Panc1 (cell line): ENCODE results near the gene TBX2. TPM values are rescaled to one million over a fixed set of nuclear protein-coding genes. Genes with fewer than 3 reads are reported as not detected.

Source experiments
- ATAC-seq: fragments of 200-7000 bp; cut with Tn5 transposase; 2 replicates; pipeline ENCODE4 v1.9.1; 2020; ENCODE audit warnings: mild to moderate bottlenecking, moderate library complexity
- BruUV-seq: library from RNA; stranded (reverse); fragments of 400-500 nt; replicated peaks from 2 replicates; lab custom pipeline; 2021; lab: Mats Ljungman, UMichigan
- CTCF ChIA-PET: fragments of 300-600 bp; sonication (Branson Sonifier 250); formaldehyde crosslinking; loops from one replicate; lab custom pipeline; 2022; ENCODE audit warnings: antibody characterized with exemption; lab: Charles Lee
- POLR2A ChIA-PET: fragments of 300-600 bp; sonication (Branson Sonifier 250); formaldehyde crosslinking; loops from one replicate; lab custom pipeline; 2022; ENCODE audit warnings: antibody characterized with exemption; lab: Charles Lee
- DNase-seq: peaks from one replicate; pipeline ENCODE4 v3.0.0-alpha.2; 2010; ENCODE audit warnings: low read depth, low spot score
- H3K27ac ChIP-seq: 2 replicates; pipeline ENCODE4 v1.5.1; 2011; ENCODE audit warnings: mild to moderate bottlenecking, low read length, inconsistent platforms
- H3K27me3 ChIP-seq: fragments of 200-500 bp; sonication (Bioruptor generic); 2 replicates; pipeline ENCODE4 v1.6.0; 2014; ENCODE audit warnings: low read length, inconsistent platforms; ENCODE audit not compliant: control insufficient read depth, insufficient read depth
- H3K36me3 ChIP-seq: fragments of 200-500 bp; sonication (Bioruptor generic); 2 replicates; pipeline ENCODE4 v1.5.1; 2014; ENCODE audit warnings: inconsistent platforms, mild to moderate bottlenecking, low read length, moderate library complexity; ENCODE audit not compliant: control insufficient read depth, insufficient read depth
- H3K4me1 ChIP-seq: 2 replicates; pipeline ENCODE4 v1.5.1; 2011; ENCODE audit warnings: inconsistent platforms, mild to moderate bottlenecking, low read length, moderate library complexity; ENCODE audit not compliant: control insufficient read depth, insufficient read depth
- H3K4me3 ChIP-seq, 2 experiments: 2 replicates each; pipeline ENCODE4 v1.5.1; 2011 to 2012; ENCODE audit warnings: low read depth in 2 of 2, low read length in 2 of 2, mild to moderate bottlenecking in 2 of 2, inconsistent platforms in 1 of 2, moderate library complexity in 1 of 2
- H3K9me3 ChIP-seq: fragments of 200-500 bp; sonication (Bioruptor generic); 2 replicates; pipeline ENCODE4 v1.5.1; 2014; ENCODE audit warnings: low read depth, mild to moderate bottlenecking, inconsistent platforms, low read length, moderate library complexity; ENCODE audit not compliant: control insufficient read depth, insufficient read depth
- CTCF ChIP-seq: fragments of 450-650 bp; IDR thresholded peaks from 2 replicates; pipeline ENCODE4 v1.5.1; 2017; ENCODE audit warnings: mild to moderate bottlenecking
- POLR2AphosphoS5 ChIP-seq: IDR thresholded peaks from 2 replicates; pipeline ENCODE4 v1.6.1; 2012; ENCODE audit warnings: mild to moderate bottlenecking, low read depth, low read length, moderate library complexity
- REST ChIP-seq, 2 experiments: IDR thresholded peaks; 2 replicates each; pipeline ENCODE4 v1.6.1; 2011 to 2012; ENCODE audit warnings: low read depth in 2 of 2, control low read depth in 1 of 2, low read length in 1 of 2, mild to moderate bottlenecking in 1 of 2, moderate library complexity in 1 of 2; ENCODE audit not compliant: insufficient read depth in 1 of 2
- SIN3A ChIP-seq: IDR thresholded peaks from 2 replicates; pipeline ENCODE4 v1.6.1; 2012; ENCODE audit warnings: low read depth, mild to moderate bottlenecking, low read length, moderate library complexity, borderline replicate concordance; ENCODE audit not compliant: insufficient read depth
- TCF7L2 ChIP-seq: IDR thresholded peaks from 2 replicates; pipeline ENCODE4 v1.6.1; 2011; ENCODE audit warnings: mild to moderate bottlenecking, low read depth, low read length, inconsistent platforms
- in situ Hi-C: cut with HindIII; loops from 2 replicates; pipeline ENCODE4 v1.10.0; 2016; ENCODE audit warnings: low sequenced_read_pairs, low pct_unique_long_range_greater_than_20kb
- intact Hi-C: fragments of 100-400 bp; cut with micrococcal nuclease; formaldehyde crosslinking; loops from one replicate; pipeline ENCODE4 v1.10.0; 2022; ENCODE audit not compliant: unreplicated experiment
- total RNA-seq: library from RNA; stranded (reverse); gene quantifications from one replicate; pipeline ENCODE4 v1.2.1, GENCODE V29; 2021; ENCODE audit not compliant: unreplicated experiment

The TBX2 gene
- total RNA-seq, 1 experiment from 2014 or later = 35.6 TPM

GRCh38 chr17:61406537-61406845 lies 6.8 kb downstream of the TBX2 start:
- Histone ChIP-seq H3K27ac (peak overlapping the region; percentile 39; the same call in 1 of the 2 replicates), H3K9me3 (no peaks in the 10 kb centered on the region), H3K36me3 (no peaks in the 10 kb centered on the region), H3K4me1 (peaks cover 18% of the 10 kb centered on the region), H3K27me3 (no peaks in the 10 kb centered on the region), H3K4me3 (no peak overlapping the region)
- BruUV-seq = no TSS peak
- TF ChIP-seq POLR2AphosphoS5 = no peak
- intact Hi-C loops (loop anchor here (5.0 kb wide), 1 partner anchor 434 kb away; no protein-coding TSS in a partner anchor), in situ Hi-C loops (no loop called here)
- CTCF ChIA-PET = interaction anchor here (0.6 to 1.5 kb wide), 3 partner anchors 12 to 435 kb away, joined by 3 to 6 read pairs (median 4); no protein-coding TSS in a partner anchor
- no peak for ATAC-seq
- no peak for DNase-seq
- POLR2A ChIA-PET = interaction anchor here (0.6 kb wide), 1 partner anchor 321 kb away, joined by 4 read pairs; no protein-coding TSS in a partner anchor

- no TSS peak for BruUV-seq
- H3K4me1 ChIP-seq = peaks cover 18% of the 10 kb centered on the region
- in situ Hi-C loops (no loop called here), intact Hi-C loops (loop anchor here (5.0 kb wide), 1 partner anchor 435 kb away; no protein-coding TSS in a partner anchor)
- no peaks in the 10 kb centered on the region for H3K27me3 ChIP-seq
- POLR2A ChIA-PET = no interaction called here
- no peak overlapping the region for H3K4me3 ChIP-seq
- no peaks in the 10 kb centered on the region for H3K36me3 ChIP-seq
- CTCF ChIA-PET = interaction anchor here (1.5 kb wide), 1 partner anchor 436 kb away, joined by 3 read pairs; no protein-coding TSS in a partner anchor
- DNase-seq = no peak
- ATAC-seq = no peak
- TF ChIP-seq TCF7L2 (no peak), SIN3A (no peak), POLR2AphosphoS5 (no peak), REST (IDR thresholded peaks at IDR 0.05; ENCODE audit: insufficient read depth in 1 of 2, low read depth in 2 of 2, low read length in 1 of 2) (no peak)
- no peaks in the 10 kb centered on the region for H3K9me3 ChIP-seq
- H3K27ac ChIP-seq = no peak overlapping the region
Measured at GRCh38 chr17:61406971-61407911, 7.6 kb downstream of the TBX2 start.

- H3K4me1 ChIP-seq = peaks cover 18% of the 10 kb centered on the region
- no peaks in the 10 kb centered on the region for H3K27me3 ChIP-seq
- ATAC-seq (no peak), DNase-seq (no peak)
- no TSS peak for BruUV-seq
- H3K4me3 ChIP-seq = no peak overlapping the region; a peak in 1 of 4 replicates
- H3K36me3 ChIP-seq = no peaks in the 10 kb centered on the region
- H3K9me3 ChIP-seq = no peaks in the 10 kb centered on the region
- H3K27ac ChIP-seq = peak overlapping the region; percentile 63; the same call in 1 of the 2 replicates
- ChIA-PET CTCF (interaction anchor here (0.6 to 1.5 kb wide), 4 partner anchors 9 to 437 kb away, joined by 3 to 5 read pairs (median 3); partner anchors contain the start of gene TBX2), POLR2A (no interaction called here)
- TF ChIP-seq TCF7L2 (no peak), REST (IDR thresholded peaks at IDR 0.05; ENCODE audit: insufficient read depth in 1 of 2, low read depth in 2 of 2, low read length in 1 of 2) (no peak), SIN3A (no peak), POLR2AphosphoS5 (no peak), CTCF (no peak)
- intact Hi-C loops (loop anchor here (5.0 kb wide), 1 partner anchor 436 kb away; no protein-coding TSS in a partner anchor), in situ Hi-C loops (no loop called here)
Measured at GRCh38 chr17:61408151-61409041, 8.8 kb downstream of the TBX2 start.
